ENCODE results near the gene KAT2B. TPM values are rescaled to one million over a fixed set of nuclear protein-coding genes. Genes with fewer than 3 reads are reported as not detected.

Gene KAT2B
- total RNA-seq, 1 donor from 2014 or later, result 12.2 TPM

GRCh38 chr3:20051123-20051806 lies 11.0 kb downstream of the KAT2B start:
- no peak for TF ChIP-seq CTCF (conservative IDR thresholded peaks at IDR 0.05)
- Mint-ChIP-seq H3K27ac (ENCODE audit: unreplicated experiment) (no peak overlapping the region), H3K4me1 (no peaks in the 10 kb centered on the region), H3K27me3 (ENCODE audit: low read depth) (no peaks in the 10 kb centered on the region), H3K4me3 (no peak overlapping the region), H3K36me3 (ENCODE audit: low read depth) (no peaks in the 10 kb centered on the region), H3K9me3 (no peaks in the 10 kb centered on the region)
- no peak for DNase-seq (ENCODE audit: low read depth, low spot score)

GRCh38 chr3:20052851-20053250 lies 12.6 kb downstream of the KAT2B start:
- no peak for TF ChIP-seq CTCF (conservative IDR thresholded peaks at IDR 0.05)
- Mint-ChIP-seq H3K27me3 (ENCODE audit: low read depth) (no peaks in the 10 kb centered on the region), H3K4me1 (no peaks in the 10 kb centered on the region), H3K27ac (ENCODE audit: unreplicated experiment) (no peak overlapping the region), H3K4me3 (no peak overlapping the region), H3K36me3 (ENCODE audit: low read depth) (no peaks in the 10 kb centered on the region), H3K9me3 (no peaks in the 10 kb centered on the region)
- no peak for DNase-seq (ENCODE audit: low read depth, low spot score)

- Mint-ChIP-seq H3K4me1 (no peaks in the 10 kb centered on the region), H3K36me3 (ENCODE audit: low read depth) (no peaks in the 10 kb centered on the region), H3K27me3 (ENCODE audit: low read depth) (no peaks in the 10 kb centered on the region), H3K27ac (ENCODE audit: unreplicated experiment) (no peak overlapping the region), H3K9me3 (no peaks in the 10 kb centered on the region), H3K4me3 (no peak overlapping the region)
- DNase-seq (ENCODE audit: low read depth, low spot score), result no peak
- no peak for TF ChIP-seq CTCF (conservative IDR thresholded peaks at IDR 0.05)
Measured at GRCh38 chr3:20054549-20054987, 14.3 kb downstream of the KAT2B start.

GRCh38 chr3:20055020-20055775 lies 15.0 kb downstream of the KAT2B start:
- Mint-ChIP-seq H3K36me3 (ENCODE audit: low read depth) (peaks cover 4% of the 10 kb centered on the region), H3K27me3 (ENCODE audit: low read depth) (no peaks in the 10 kb centered on the region), H3K27ac (ENCODE audit: unreplicated experiment) (no peak overlapping the region), H3K4me1 (no peaks in the 10 kb centered on the region), H3K4me3 (no peak overlapping the region), H3K9me3 (peaks cover 4% of the 10 kb centered on the region)
- TF ChIP-seq CTCF (conservative IDR thresholded peaks at IDR 0.05), result no peak
- DNase-seq (ENCODE audit: low read depth, low spot score), result no peak

GRCh38 chr3:20055842-20056241 lies 15.6 kb downstream of the KAT2B start:
- H3K36me3 Mint-ChIP-seq (ENCODE audit: low read depth), result peaks cover 4% of the 10 kb centered on the region
- no peak overlapping the region for H3K27ac Mint-ChIP-seq (ENCODE audit: unreplicated experiment)
- H3K9me3 Mint-ChIP-seq, result peaks cover 4% of the 10 kb centered on the region
- DNase-seq (ENCODE audit: low read depth, low spot score), result no peak
- TF ChIP-seq CTCF (conservative IDR thresholded peaks at IDR 0.05), result no peak
- H3K4me3 Mint-ChIP-seq, result no peak overlapping the region
- no peaks in the 10 kb centered on the region for H3K4me1 Mint-ChIP-seq
- no peaks in the 10 kb centered on the region for H3K27me3 Mint-ChIP-seq (ENCODE audit: low read depth)
